Measurements from ENCODE around the gene TBC1D22A. TPM values are rescaled to one million over a fixed set of nuclear protein-coding genes. Genes with fewer than 3 reads are reported as not detected.

Gene TBC1D22A
- total RNA-seq, 4 donors from 2014 or later: 15.6 to 21.7 (median 20.5) TPM

- Histone ChIP-seq H3K9me3 (no peaks in the 10 kb centered on the region), H3K4me3 (no peak overlapping the region), H3K27me3 (no peaks in the 10 kb centered on the region), H3K27ac (no peak overlapping the region), H3K36me3 (peaks cover 0 to 65% (median 0%) of the 10 kb centered on the region in 3 donors), H3K4me1 (no peaks in the 10 kb centered on the region)
- intact Hi-C loops (cut with DNase I): no loop called here
- TF ChIP-seq CTCF (IDR thresholded peaks at IDR 0.05) (no peak), POLR2A (IDR thresholded peaks at IDR 0.05) (no peak)
- DNase-seq: no peak
- WGBS, 2 donors: 87 to 93% methylated on average over 15 to 17 of the region's 26 CpGs
Measured at GRCh38 chr22:46909237-46910030, 147.0 kb downstream of the TBC1D22A start.

- no peak for DNase-seq
- H3K9me3 ChIP-seq: no peaks in the 10 kb centered on the region
- TF ChIP-seq POLR2A (IDR thresholded peaks at IDR 0.05): no peak
- no peak for TF ChIP-seq CTCF (IDR thresholded peaks at IDR 0.05)
- peaks cover 0 to 77% (median 0%) of the 10 kb centered on the region in 3 donors for H3K36me3 ChIP-seq
- H3K27me3 ChIP-seq: no peaks in the 10 kb centered on the region
- WGBS, 2 donors: 72 to 89% methylated on average over 5 to 7 of the region's 9 CpGs
- intact Hi-C loops (cut with DNase I): no loop called here
- H3K4me3 ChIP-seq: no peak overlapping the region
- H3K4me1 ChIP-seq: no peaks in the 10 kb centered on the region
- H3K27ac ChIP-seq: no peak overlapping the region
Measured at GRCh38 chr22:46910624-46911023, 148.2 kb downstream of the TBC1D22A start.

DNA sequence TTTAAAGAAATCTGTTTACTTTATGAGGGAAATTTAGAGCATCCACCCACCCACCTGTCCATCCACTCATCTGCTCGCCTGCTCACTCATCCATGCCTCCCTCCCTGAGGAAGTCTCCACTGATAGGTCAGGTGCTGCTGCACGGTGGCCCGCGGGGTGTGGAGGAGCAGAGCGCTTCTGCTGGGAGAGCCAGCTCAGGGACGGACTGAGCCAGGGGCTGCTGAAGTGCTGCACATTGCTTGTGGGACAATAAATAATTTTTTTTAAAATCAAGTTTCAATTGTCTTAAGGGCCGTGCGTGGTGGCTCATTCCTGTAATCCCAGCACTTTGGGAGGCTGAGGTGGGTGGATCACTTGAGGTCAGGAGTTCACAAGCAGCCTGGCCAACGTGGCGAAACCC, 148.9 kb downstream of the TBC1D22A start:
- Histone ChIP-seq H3K36me3 (peaks cover 0 to 81% (median 0%) of the 10 kb centered on the region in 3 donors), H3K27ac (no peak overlapping the region), H3K27me3 (no peaks in the 10 kb centered on the region), H3K9me3 (no peaks in the 10 kb centered on the region), H3K4me3 (no peak overlapping the region), H3K4me1 (no peaks in the 10 kb centered on the region)
- 70 to 87% methylated on average over 6 to 9 of the region's 10 CpGs for WGBS, 2 donors
- intact Hi-C loops (cut with DNase I): no loop called here
- no peak for DNase-seq
- TF ChIP-seq POLR2A (IDR thresholded peaks at IDR 0.05) (no peak), CTCF (IDR thresholded peaks at IDR 0.05) (no peak)

DNA sequence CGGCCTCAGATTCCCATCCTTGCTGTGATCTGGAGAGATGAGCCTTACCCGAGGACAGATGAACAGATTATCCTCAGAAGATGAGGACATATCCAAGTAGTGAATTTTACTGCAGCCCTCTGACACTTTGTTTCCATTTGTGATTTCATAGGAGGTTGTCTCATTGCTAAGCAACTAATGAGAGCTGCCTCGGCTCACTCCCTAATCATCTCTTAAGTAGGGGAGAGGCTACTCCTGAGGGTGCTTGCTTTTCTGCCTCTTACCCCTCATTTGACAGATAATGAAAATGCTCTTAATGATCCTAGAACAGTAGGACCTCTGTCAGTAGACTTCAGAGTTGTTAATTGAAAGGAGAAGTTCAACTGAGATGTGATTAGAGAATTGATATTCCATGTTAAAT, 150.9 kb downstream of the TBC1D22A start:
- 67 to 86% methylated on average over 3 of the region's 3 CpGs for WGBS, 2 donors

More for the DNA sequence above, 150.9 kb downstream of the TBC1D22A start:
- H3K27ac ChIP-seq: no peak overlapping the region
- intact Hi-C loops (cut with DNase I): no loop called here
- peaks cover 0 to 81% (median 0%) of the 10 kb centered on the region in 3 donors for H3K36me3 ChIP-seq
- no peaks in the 10 kb centered on the region for H3K27me3 ChIP-seq
- TF ChIP-seq POLR2A (IDR thresholded peaks at IDR 0.05) (no peak), CTCF (IDR thresholded peaks at IDR 0.05) (no peak)
- H3K4me1 ChIP-seq: no peaks in the 10 kb centered on the region
- DNase-seq: no peak
- no peak overlapping the region for H3K4me3 ChIP-seq
- H3K9me3 ChIP-seq: no peaks in the 10 kb centered on the region
